Progenitor cell of endocrine pancreas (in vitro differentiated cells): ENCODE results near the gene RNF207. TPM values are rescaled to one million over a fixed set of nuclear protein-coding genes. Genes with fewer than 3 reads are reported as not detected.

Experiments
- DNase-seq: peaks from one replicate; pipeline ENCODE4 v3.0.0; 2021; ENCODE audit warnings: low spot score; ENCODE audit not compliant: unreplicated experiment
- H3K27ac Mint-ChIP-seq: 2 replicates; pipeline ENCODE4 v1.8.0; 2021; ENCODE audit warnings: mild to moderate bottlenecking, moderate library complexity, mixed read lengths
- H3K27me3 Mint-ChIP-seq: 2 replicates; pipeline ENCODE4 v1.8.0; 2021; ENCODE audit warnings: mixed read lengths
- H3K36me3 Mint-ChIP-seq: 2 replicates; pipeline ENCODE4 v1.8.0; 2022; ENCODE audit warnings: mixed read lengths; ENCODE audit not compliant: insufficient read depth
- H3K4me1 Mint-ChIP-seq: 2 replicates; pipeline ENCODE4 v1.8.0; 2021; ENCODE audit warnings: low read depth, mixed read lengths
- H3K4me3 Mint-ChIP-seq: 2 replicates; pipeline ENCODE4 v1.8.0; 2021; ENCODE audit warnings: low read depth, mild to moderate bottlenecking, moderate library complexity, mixed read lengths
- H3K9me3 Mint-ChIP-seq: 2 replicates; pipeline ENCODE4 v1.8.0; 2021; ENCODE audit warnings: low read depth, mixed read lengths
- total RNA-seq: library from RNA; stranded (reverse); gene quantifications from 2 replicates; pipeline ENCODE4 v1.2.1, GENCODE V29; 2021
- TF ChIP-seq, protein P1 (sequence below): fragments of 200-600 bp; sonication (generic); IDR thresholded peaks from one replicate; pipeline ENCODE4 v1.5.0; 2021; ENCODE audit warnings: antibody characterized with exemption, mild to moderate bottlenecking; ENCODE audit not compliant: unreplicated experiment

The RNF207 gene
- total RNA-seq, 1 donor from 2014 or later: 50.5 TPM

DNA sequence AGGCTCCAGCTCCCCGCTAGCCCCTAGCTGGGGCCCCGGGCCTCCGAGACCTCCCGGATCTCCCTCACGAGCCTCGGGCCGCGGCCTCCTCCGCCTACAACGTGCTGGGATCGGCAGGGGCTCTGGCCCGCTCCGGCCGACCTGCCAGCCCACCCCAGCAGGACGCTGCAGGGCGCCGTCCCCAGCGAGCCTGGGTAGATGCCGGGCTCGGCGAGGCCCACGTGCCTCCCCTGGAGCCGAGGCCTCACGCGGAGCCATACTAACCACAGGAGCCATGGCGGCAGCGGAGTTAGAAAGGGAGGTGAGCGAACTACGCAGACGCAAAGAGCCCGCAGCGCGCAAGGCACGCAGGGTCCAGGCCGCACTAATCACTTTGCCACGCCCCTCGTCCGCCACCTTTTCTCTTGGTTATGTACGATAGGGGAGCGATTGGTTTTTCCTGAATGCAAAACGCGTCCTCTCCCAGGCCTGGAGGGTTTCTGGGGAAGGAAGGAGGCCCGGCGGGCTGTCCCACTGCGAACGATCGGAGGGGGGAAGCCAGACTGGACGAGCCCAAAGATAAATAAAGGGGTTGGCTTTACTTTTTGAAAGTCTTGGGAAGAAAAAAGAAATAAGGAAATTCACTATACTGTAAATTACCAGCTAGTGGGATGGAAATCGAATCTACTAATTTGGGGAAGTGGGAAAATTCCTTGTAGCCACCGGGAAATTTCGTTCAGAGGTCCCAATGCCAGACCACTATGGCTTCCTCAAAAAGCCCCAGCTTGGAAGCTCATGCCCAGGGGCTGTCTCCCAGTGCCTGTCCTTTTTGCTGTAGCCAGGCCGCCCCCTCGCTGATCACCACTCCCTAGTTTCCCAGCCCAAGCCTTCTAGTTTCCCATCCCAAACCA lies 6.4 kb upstream of the RNF207 start, which contains the start of gene RPL22:
Gene RPL22, minus strand, starts transcription at position 298 of the 890 bp plus-strand sequence. Its CDS starts 22 bp downstream, at position 276.
- Mint-ChIP-seq H3K36me3 (peaks cover 13% of the 10 kb centered on the region), H3K4me3 (peak within 1 kb of the TSS; percentile 82), H3K9me3 (no peaks in the 10 kb centered on the region), H3K27me3 (peaks cover 3% of the 10 kb centered on the region), H3K27ac (peak within 1 kb of the TSS; percentile 98), H3K4me1 (peaks cover 25% of the 10 kb centered on the region)
- peak; percentile 92 for DNase-seq
- TF ChIP-seq, protein P1, sequence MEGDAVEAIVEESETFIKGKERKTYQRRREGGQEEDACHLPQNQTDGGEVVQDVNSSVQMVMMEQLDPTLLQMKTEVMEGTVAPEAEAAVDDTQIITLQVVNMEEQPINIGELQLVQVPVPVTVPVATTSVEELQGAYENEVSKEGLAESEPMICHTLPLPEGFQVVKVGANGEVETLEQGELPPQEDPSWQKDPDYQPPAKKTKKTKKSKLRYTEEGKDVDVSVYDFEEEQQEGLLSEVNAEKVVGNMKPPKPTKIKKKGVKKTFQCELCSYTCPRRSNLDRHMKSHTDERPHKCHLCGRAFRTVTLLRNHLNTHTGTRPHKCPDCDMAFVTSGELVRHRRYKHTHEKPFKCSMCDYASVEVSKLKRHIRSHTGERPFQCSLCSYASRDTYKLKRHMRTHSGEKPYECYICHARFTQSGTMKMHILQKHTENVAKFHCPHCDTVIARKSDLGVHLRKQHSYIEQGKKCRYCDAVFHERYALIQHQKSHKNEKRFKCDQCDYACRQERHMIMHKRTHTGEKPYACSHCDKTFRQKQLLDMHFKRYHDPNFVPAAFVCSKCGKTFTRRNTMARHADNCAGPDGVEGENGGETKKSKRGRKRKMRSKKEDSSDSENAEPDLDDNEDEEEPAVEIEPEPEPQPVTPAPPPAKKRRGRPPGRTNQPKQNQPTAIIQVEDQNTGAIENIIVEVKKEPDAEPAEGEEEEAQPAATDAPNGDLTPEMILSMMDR: no peak

DNA sequence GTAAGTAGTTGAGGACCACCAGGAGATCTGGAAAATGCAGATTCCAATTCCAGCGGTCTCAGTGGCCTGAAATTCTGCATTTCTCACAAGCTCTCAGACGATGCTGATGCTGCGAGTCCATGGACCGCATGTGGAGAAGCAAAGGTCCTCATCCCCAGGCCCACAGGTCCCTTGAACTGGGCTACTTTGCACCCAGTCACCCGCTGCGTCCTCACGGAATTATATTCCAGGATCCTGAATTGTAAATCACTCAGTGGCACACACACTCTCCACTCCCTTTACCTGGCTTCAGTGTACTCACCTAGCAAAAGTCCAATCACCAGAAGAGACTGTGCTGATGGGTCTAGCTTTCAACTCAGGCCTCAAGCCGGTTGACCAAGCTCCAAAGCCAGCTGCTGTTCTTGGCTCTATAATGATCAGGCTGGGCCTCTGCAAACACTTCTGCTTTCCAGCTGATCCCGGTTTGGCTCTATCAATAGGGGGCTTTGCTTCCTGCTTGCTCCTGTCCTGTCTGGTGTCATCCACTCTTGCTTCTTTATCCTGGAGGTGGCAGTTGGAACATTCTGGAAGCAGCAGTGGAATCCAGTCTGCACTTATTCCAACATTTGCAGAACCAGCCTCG lies 5.6 kb upstream of the RNF207 start:
- H3K27ac Mint-ChIP-seq: peak overlapping the region; percentile 98
- peak overlapping the region; percentile 82 for H3K4me3 Mint-ChIP-seq
- no peak for DNase-seq
- TF ChIP-seq, protein P1: no peak
- peaks cover 12% of the 10 kb centered on the region for H3K36me3 Mint-ChIP-seq
- peaks cover 3% of the 10 kb centered on the region for H3K27me3 Mint-ChIP-seq
- peaks cover 25% of the 10 kb centered on the region for H3K4me1 Mint-ChIP-seq
- H3K9me3 Mint-ChIP-seq: no peaks in the 10 kb centered on the region

DNA sequence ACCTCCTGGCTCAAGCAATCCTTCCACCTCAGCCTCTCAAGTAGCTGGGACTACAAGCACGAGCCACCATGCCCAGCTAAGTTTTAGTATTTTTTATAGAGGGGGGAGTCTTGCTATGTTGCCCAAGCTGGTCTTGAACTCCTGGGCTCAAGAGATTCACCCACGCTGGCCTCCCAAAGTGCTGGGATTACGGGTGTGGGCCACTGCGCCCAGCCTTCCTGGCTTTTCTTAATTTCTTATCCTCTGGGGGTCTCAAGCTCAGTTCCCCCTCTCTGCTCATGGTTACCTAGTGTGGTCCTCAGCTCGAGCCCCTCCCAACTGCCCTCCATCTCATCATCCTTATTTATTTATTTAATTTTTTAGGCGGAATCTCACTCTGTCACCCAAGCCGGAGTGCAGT lies 3.7 kb upstream of the RNF207 start:
- H3K36me3 Mint-ChIP-seq: peaks cover 4% of the 10 kb centered on the region
- peaks cover 23% of the 10 kb centered on the region for H3K4me1 Mint-ChIP-seq
- H3K27me3 Mint-ChIP-seq: peaks cover 6% of the 10 kb centered on the region
- H3K27ac Mint-ChIP-seq: no peak overlapping the region
- DNase-seq: no peak
- H3K9me3 Mint-ChIP-seq: no peaks in the 10 kb centered on the region
- no peak overlapping the region for H3K4me3 Mint-ChIP-seq
- TF ChIP-seq, protein P1: no peak

GRCh38 chr1:6206520-6206855 lies 569 bp downstream of the RNF207 start:
- peaks cover 1% of the 10 kb centered on the region for H3K36me3 Mint-ChIP-seq
- peak overlapping the region; percentile 62 for H3K4me3 Mint-ChIP-seq
- TF ChIP-seq, protein P1: no peak
- H3K9me3 Mint-ChIP-seq: no peaks in the 10 kb centered on the region
- no peak for DNase-seq
- H3K4me1 Mint-ChIP-seq: peaks cover 2% of the 10 kb centered on the region
- peaks cover 9% of the 10 kb centered on the region for H3K27me3 Mint-ChIP-seq
- no peak overlapping the region for H3K27ac Mint-ChIP-seq

GRCh38 chr1:6207075-6207885 lies 1.4 kb downstream of the RNF207 start:
- H3K4me3 Mint-ChIP-seq: peak overlapping the region; percentile 62
- TF ChIP-seq, protein P1: no peak
- no peak overlapping the region for H3K27ac Mint-ChIP-seq
- no peaks in the 10 kb centered on the region for H3K9me3 Mint-ChIP-seq
- DNase-seq: no peak
- H3K36me3 Mint-ChIP-seq: peaks cover 1% of the 10 kb centered on the region
- peaks cover 2% of the 10 kb centered on the region for H3K4me1 Mint-ChIP-seq
- H3K27me3 Mint-ChIP-seq: peaks cover 6% of the 10 kb centered on the region
